Sigmoid colon (tissue), 4 donors: Measurements from ENCODE around the gene CHN2.

Experiments used
- CTCF ChIP-seq, 4 experiments: fragments of 450-650 bp in 3 of 4; fragments of 200-600 bp in 1 of 4; IDR thresholded peaks; one replicate each; pipeline ENCODE4 v1.5.1; 2016 to 2019; ENCODE audit warnings: antibody characterized with exemption in 4 of 4, mild to moderate bottlenecking in 3 of 4, moderate library complexity in 2 of 4
- POLR2A ChIP-seq, 2 donors: fragments of 450-650 bp; IDR thresholded peaks; one replicate each; pipeline ENCODE4 v1.6.1; 2016; ENCODE audit warnings: antibody characterized with exemption in 2 of 2, mild to moderate bottlenecking in 2 of 2, moderate library complexity in 2 of 2
- POLR2AphosphoS5 ChIP-seq, 4 donors: sonication (generic); formaldehyde crosslinking; IDR thresholded peaks; one replicate each; pipeline ENCODE4 v1.6.1; 2017; ENCODE audit warnings: antibody characterized with exemption in 4 of 4

- TF ChIP-seq POLR2A (IDR thresholded peaks at IDR 0.05) (no peak), CTCF (IDR thresholded peaks at IDR 0.05) (no peak), POLR2AphosphoS5 (IDR thresholded peaks at IDR 0.05) (no peak)
Measured at GRCh38 chr7:29247224-29247962, 52.8 kb downstream of the CHN2 start.
